Bronchial epithelial cell (primary cell): Measurements from ENCODE around the gene ELOA2. TPM values are rescaled to one million over a fixed set of nuclear protein-coding genes. Genes with fewer than 3 reads are reported as not detected.
"Not testable (repeated sequence)": the region's sequence is repeated elsewhere in the genome, so short reads cannot be mapped to it uniquely, and the experiment has no call there.

Experiments
- DNase-seq: peaks from one replicate; pipeline ENCODE4 v3.0.0-alpha.2; 2010; ENCODE audit warnings: low read depth
- FAIRE-seq: peaks from 2 replicates; lab custom pipeline; 2011; peaks lifted over from hg19 to GRCh38; lab: Jason Lieb, UNC
- H3K27me3 ChIP-seq: 2 replicates; pipeline ENCODE4 v1.5.1; 2011; ENCODE audit warnings: low read length; ENCODE audit not compliant: control insufficient read depth, insufficient read depth
- H3K36me3 ChIP-seq: 2 replicates; pipeline ENCODE4 v1.5.1; 2011; ENCODE audit warnings: low read length; ENCODE audit not compliant: control insufficient read depth, insufficient read depth
- H3K4me3 ChIP-seq: 2 replicates; pipeline ENCODE4 v1.5.1; 2011; ENCODE audit warnings: mild to moderate bottlenecking, low read depth, low read length, control low read depth
- total RNA-seq: library from RNA; depleted of rRNA; stranded (reverse); fragments of >200 nt; gene quantifications from 2 replicates; pipeline ENCODE4 v1.2.1, GENCODE V29; 2014

The ELOA2 gene
- total RNA-seq, 1 donor from 2014 or later = not detected

GRCh38 chr18:47019870-47020269 is 15.6 kb downstream of the ELOA2 start:
- H3K4me3 ChIP-seq, DNase-seq, H3K27me3 ChIP-seq, FAIRE-seq, H3K36me3 ChIP-seq: not testable (repeated sequence)

Other genes starting within 250 kb of the ELOA2 start
- gene PIAS2, start 118.1 kb downstream of the ELOA2 start, total RNA-seq = 12.9 and 13.7 TPM in 2 replicates
- gene KATNAL2, start 118.0 kb downstream of the ELOA2 start, total RNA-seq = under 0.01 and 0.77 TPM in 2 replicates
- gene HDHD2, start 114.9 kb upstream of the ELOA2 start, total RNA-seq = 12.6 and 18.2 TPM in 2 replicates
- gene IER3IP1, start 140.7 kb upstream of the ELOA2 start, total RNA-seq = 14.7 and 38.7 TPM in 2 replicates
- gene SKOR2, start 216.0 kb upstream of the ELOA2 start, total RNA-seq = not detected in 2 replicates